Adipose tissue (tissue), 3 donors: ENCODE results near the gene IQCM. TPM values are rescaled to one million over a fixed set of nuclear protein-coding genes. Genes with fewer than 3 reads are reported as not detected.
"Not testable (repeated sequence)": the region's sequence is repeated elsewhere in the genome, so short reads cannot be mapped to it uniquely, and the experiment has no call there.

Experiments used
- H3K27ac ChIP-seq: one replicate; pipeline ENCODE4 v1.5.1; 2013; ENCODE audit warnings: low read depth, low read length
- WGBS, 3 donors: extraction: QIAGEN DNeasy Blood & Tissue Kit; methylation state at CpG; one replicate each; pipeline ENCODE4 v1.1.7; 2013; 5-methylcytosine and 5-hydroxymethylcytosine counted together
- polyA plus RNA-seq, 3 donors: library from polyadenylated mRNA; stranded (reverse); fragments of 200-250 nt; gene quantifications; one replicate each; pipeline ENCODE4 v1.2.3, GENCODE V29; 2013
- donor health status: healthy with polysubstance abuse.
- donor health status: Bipolar disorder and iron deficiency.
- donor health status: healthy.

IQCM gene
- polyA plus RNA-seq, 3 donors = not detected

- 58 to 74% (median 67%) methylated on average over 3 of the region's 3 CpGs for WGBS, 3 donors
- H3K27ac ChIP-seq = no peak overlapping the region
Observed at GRCh38 chr4:149521611-149522425, 293.8 kb downstream of the IQCM start.

- no peak overlapping the region for H3K27ac ChIP-seq
Observed at GRCh38 chr4:149518471-149518870, 297.2 kb downstream of the IQCM start.

GRCh38 chr4:149513081-149513480, 302.6 kb downstream of the IQCM start:
- H3K27ac ChIP-seq = no peak overlapping the region

- no peak overlapping the region for H3K27ac ChIP-seq
- WGBS, 3 donors = 29 to 50% (median 35%) methylated on average over 1 of the region's 1 CpG
Observed at GRCh38 chr4:149512501-149512900, 303.1 kb downstream of the IQCM start.

- 91 to 95% (median 93%) methylated on average over 2 of the region's 2 CpGs for WGBS, 3 donors
- H3K27ac ChIP-seq = no peak overlapping the region
Observed at GRCh38 chr4:149511558-149512298, 303.9 kb downstream of the IQCM start.

GRCh38 chr4:149507309-149507708, 308.3 kb downstream of the IQCM start:
- not testable (repeated sequence) for H3K27ac ChIP-seq
- 92 to 97% (median 96%) methylated on average over 1 of the region's 1 CpG for WGBS, 3 donors

- no peak overlapping the region for H3K27ac ChIP-seq
- 72 to 79% (median 77%) methylated on average over 2 of the region's 2 CpGs for WGBS, 3 donors
Observed at GRCh38 chr4:149500806-149501205, 314.8 kb downstream of the IQCM start.

- WGBS, 3 donors = 80 to 86% (median 80%) methylated on average over 2 of the region's 2 CpGs
Observed at GRCh38 chr4:149499726-149500125, 315.9 kb downstream of the IQCM start.

GRCh38 chr4:149498246-149498645, 317.4 kb downstream of the IQCM start:
- 52 to 88% (median 87%) methylated on average over 3 of the region's 3 CpGs for WGBS, 3 donors
- no peak overlapping the region for H3K27ac ChIP-seq

More at GRCh38 chr4:149499726-149500125, 315.9 kb downstream of the IQCM start:
- H3K27ac ChIP-seq = no peak overlapping the region

- H3K27ac ChIP-seq = no peak overlapping the region
- WGBS, 3 donors = 51 to 79% (median 76%) methylated on average over 2 of the region's 2 CpGs
Observed at GRCh38 chr4:149493492-149493891, 322.2 kb downstream of the IQCM start.

GRCh38 chr4:149489321-149489720, 326.3 kb downstream of the IQCM start:
- 53 to 61% (median 58%) methylated on average over 1 of the region's 1 CpG for WGBS, 3 donors

GRCh38 chr4:149486861-149487260, 328.8 kb downstream of the IQCM start:
- no peak overlapping the region for H3K27ac ChIP-seq

More at GRCh38 chr4:149489321-149489720, 326.3 kb downstream of the IQCM start:
- no peak overlapping the region for H3K27ac ChIP-seq

GRCh38 chr4:149468669-149469068, 347.0 kb downstream of the IQCM start:
- not testable (repeated sequence) for H3K27ac ChIP-seq
- 79 to 88% (median 85%) methylated on average over 3 of the region's 3 CpGs for WGBS, 3 donors

- H3K27ac ChIP-seq = no peak overlapping the region
Observed at GRCh38 chr4:149466446-149466845, 349.2 kb downstream of the IQCM start.

- 49 to 67% (median 62%) methylated on average over 1 of the region's 1 CpG for WGBS, 3 donors
- no peak overlapping the region for H3K27ac ChIP-seq
Observed at GRCh38 chr4:149465955-149466354, 349.7 kb downstream of the IQCM start.

GRCh38 chr4:149443537-149443936, 372.1 kb downstream of the IQCM start:
- 82 to 90% (median 89%) methylated on average over 2 of the region's 2 CpGs for WGBS, 3 donors
- H3K27ac ChIP-seq = no peak overlapping the region

GRCh38 chr4:149441338-149441737, 374.3 kb downstream of the IQCM start:
- H3K27ac ChIP-seq = no peak overlapping the region
- WGBS, 3 donors = 49 to 74% (median 49%) methylated on average over 1 of the region's 1 CpG

GRCh38 chr4:149426461-149426860, 389.2 kb downstream of the IQCM start:
- no peak overlapping the region for H3K27ac ChIP-seq
- 83 to 89% (median 88%) methylated on average over 1 of the region's 1 CpG for WGBS, 3 donors

- 62 to 71% (median 64%) methylated on average over 3 of the region's 3 CpGs for WGBS, 3 donors
- no peak overlapping the region for H3K27ac ChIP-seq
Observed at GRCh38 chr4:149409555-149409962, 406.1 kb downstream of the IQCM start.

- 50 to 78% (median 51%) methylated on average over 4 of the region's 4 CpGs for WGBS, 3 donors
- H3K27ac ChIP-seq = no peak overlapping the region
Observed at GRCh38 chr4:149409146-149409545, 406.5 kb downstream of the IQCM start.
